ENCODE data around the gene PLCB2.

PLCB2 gene

GRCh38 chr15:40303576-40303975 lies 4.2 kb downstream of the PLCB2 start:
- no peak for DNase-seq (ENCODE audit: low read depth)

GRCh38 chr15:40302981-40303380 lies 4.8 kb downstream of the PLCB2 start:
- DNase-seq (ENCODE audit: low read depth), result no peak

- DNase-seq (ENCODE audit: low read depth), result no peak
Observed at GRCh38 chr15:40302288-40302886, 5.3 kb downstream of the PLCB2 start.

- DNase-seq (ENCODE audit: low read depth), result no peak
Observed at GRCh38 chr15:40301467-40302179, 6.1 kb downstream of the PLCB2 start.

- no peak for DNase-seq (ENCODE audit: low read depth)
Observed at GRCh38 chr15:40300771-40301170, 7.0 kb downstream of the PLCB2 start.

- no peak for DNase-seq (ENCODE audit: low read depth)
Observed at GRCh38 chr15:40300367-40300766, 7.4 kb downstream of the PLCB2 start.

GRCh38 chr15:40298216-40298935 lies 9.4 kb downstream of the PLCB2 start:
- no peak for DNase-seq (ENCODE audit: low read depth)

- no peak for DNase-seq (ENCODE audit: low read depth)
Observed at GRCh38 chr15:40297356-40297755, 10.4 kb downstream of the PLCB2 start.

GRCh38 chr15:40296561-40297230 lies 11.0 kb downstream of the PLCB2 start:
- DNase-seq (ENCODE audit: low read depth), result no peak

- no peak for DNase-seq (ENCODE audit: low read depth)
Observed at GRCh38 chr15:40295877-40296560, 11.7 kb downstream of the PLCB2 start.

GRCh38 chr15:40295297-40295696 lies 12.4 kb downstream of the PLCB2 start:
- DNase-seq (ENCODE audit: low read depth), result no peak

- DNase-seq (ENCODE audit: low read depth), result no peak
Observed at GRCh38 chr15:40293905-40294895, 13.5 kb downstream of the PLCB2 start.

GRCh38 chr15:40293006-40293405 lies 14.7 kb downstream of the PLCB2 start:
- DNase-seq (ENCODE audit: low read depth), result no peak

GRCh38 chr15:40292246-40292645 lies 15.5 kb downstream of the PLCB2 start:
- DNase-seq (ENCODE audit: low read depth), result no peak

- DNase-seq (ENCODE audit: low read depth), result no peak
Observed at GRCh38 chr15:40290918-40291574, 16.7 kb downstream of the PLCB2 start.

GRCh38 chr15:40290545-40290917 lies 17.2 kb downstream of the PLCB2 start:
- DNase-seq (ENCODE audit: low read depth), result no peak

- no peak for DNase-seq (ENCODE audit: low read depth)
Observed at GRCh38 chr15:40289140-40289775, 18.5 kb downstream of the PLCB2 start.

- no peak for DNase-seq (ENCODE audit: low read depth)
Observed at GRCh38 chr15:40287968-40288367, 19.8 kb downstream of the PLCB2 start.

GRCh38 chr15:40287505-40287904 lies 20.2 kb downstream of the PLCB2 start:
- DNase-seq (ENCODE audit: low read depth), result no peak

GRCh38 chr15:40286794-40287193 lies 20.9 kb downstream of the PLCB2 start:
- no peak for DNase-seq (ENCODE audit: low read depth)
